ENCODE results near the gene FANCC. TPM values are rescaled to one million over a fixed set of nuclear protein-coding genes. Genes with fewer than 3 reads are reported as not detected.

FANCC gene
- total and polyA plus RNA-seq, 2 of the 4 experiments (the other 2 are of a cell fraction), result 4.7 to 6.3 TPM

DNA sequence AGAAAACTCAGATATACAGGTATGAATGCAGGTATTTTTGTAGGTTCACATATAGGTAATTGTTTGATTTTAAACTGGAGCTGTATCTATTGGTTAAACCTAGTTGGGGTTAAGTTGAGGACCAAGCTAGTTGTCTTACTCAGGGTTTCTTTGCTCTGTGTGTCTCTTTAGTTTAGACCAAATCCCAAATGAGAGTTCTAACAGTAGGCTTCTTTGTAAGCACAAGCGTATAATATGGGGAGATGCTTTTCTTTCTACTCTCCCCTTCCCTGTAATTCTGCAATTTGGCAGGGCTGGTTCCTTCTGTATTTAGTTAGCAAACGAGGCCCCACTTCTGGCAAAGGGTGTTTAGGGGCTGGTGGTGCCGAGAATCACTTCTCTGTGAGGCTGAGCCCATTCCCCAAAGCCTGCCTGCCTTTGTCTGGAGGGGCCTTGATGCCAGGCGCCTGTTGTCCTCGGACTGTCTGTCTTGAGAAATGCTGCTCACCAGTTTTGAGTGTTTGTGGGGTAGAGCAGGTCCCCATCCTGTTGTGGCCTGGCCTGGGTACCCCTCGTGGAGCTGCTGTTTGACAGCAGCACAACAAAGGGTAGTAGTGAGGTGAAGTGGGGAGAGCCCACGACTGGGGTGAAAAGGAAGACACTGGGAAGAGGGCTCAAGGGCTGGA lies 259.3 kb downstream of the FANCC start:
- peaks cover 33% of the 10 kb centered on the region for H3K4me1 ChIP-seq (ENCODE audit: control insufficient read depth, insufficient read depth, low read length)
- peaks cover 23% of the 10 kb centered on the region for H3K36me3 ChIP-seq (ENCODE audit: control insufficient read depth, insufficient read depth, low read length)
- peak overlapping the region; percentile 42 for H3K18ac ChIP-seq (ENCODE audit: low read depth, low read length)
- dilution Hi-C loops (cut with HindIII; ENCODE audit: low sequenced_read_pairs, unreplicated experiment) (no loop called here), intact Hi-C loops (cut with micrococcal nuclease) (loop anchor here (5.0 kb wide), 1 partner anchor 136 kb away; no protein-coding TSS in a partner anchor), in situ Hi-C loops (cut with MboI; ENCODE audit: low sequenced_read_pairs) (no loop called here)
- 67% methylated on average over 3 of the region's 7 CpGs; no CpG with 5 or more reads in 1 of the 2 experiments for WGBS, 2 experiments (ENCODE audit: extremely low coverage in 2 of 2, insufficient read length in 1 of 2)
- H3K9me3 ChIP-seq (ENCODE audit: control insufficient read depth, insufficient read depth, low read length), result no peaks in the 10 kb centered on the region
- H2BK20ac ChIP-seq (ENCODE audit: low read depth, low read length), result peak overlapping the region; percentile 50; the same call in 1 of the 2 replicates
- POLR2A ChIA-PET (ENCODE audit: unreplicated experiment), result no interaction called here
- H3K27ac ChIP-seq (ENCODE audit: insufficient read depth, low read length), result peak overlapping the region; percentile 50
- no peak overlapping the region for H2AFZ ChIP-seq (replicated peaks; ENCODE audit: low read length, poor library complexity)
- H4K8ac ChIP-seq (ENCODE audit: low read depth in 2 of 2, low read length in 2 of 2), result peak overlapping the region; percentile 16 to 25; a peak in 1 of 4 replicates
- H2AK5ac ChIP-seq (ENCODE audit: low read depth, low read length), result peak overlapping the region; percentile 52
- peak overlapping the region; percentile 60 for H2BK5ac ChIP-seq (ENCODE audit: low read depth, low read length, poor library complexity, severe bottlenecking)
- peak overlapping the region; percentile 71 for H3K14ac ChIP-seq (replicated peaks; ENCODE audit: low read depth, low read length)
- H3K4ac ChIP-seq (ENCODE audit: low read depth, low read length), result peak overlapping the region; percentile 77
- peak overlapping the region; percentile 74; the same call in 1 of the 2 replicates for H3K23ac ChIP-seq (ENCODE audit: low read depth, low read length)
- ATAC-seq (ENCODE audit: low read depth), result no peak
- peaks cover 16 to 84% of the 10 kb centered on the region in 2 experiments; a peak in 3 of 4 replicates for H3K79me1 ChIP-seq (ENCODE audit: low read depth in 1 of 2, low read length in 2 of 2)
- peak overlapping the region; percentile 9 for H4K91ac ChIP-seq (ENCODE audit: insufficient read depth, low read depth, low read length)
- peak overlapping the region; percentile 56 for H3K4me2 ChIP-seq (ENCODE audit: low read depth, low read length)
- H2BK120ac ChIP-seq (ENCODE audit: low read depth, low read length), result peak overlapping the region; percentile 64
- H3K9ac ChIP-seq (ENCODE audit: low read depth, low read length), result peak overlapping the region; percentile 5; the same call in 1 of the 2 replicates
- BruUV-seq (replicated peaks), result no TSS peak
- TF ChIP-seq SMC3 (IDR thresholded peaks at IDR 0.05; ENCODE audit: low read depth, low read length), result no peak
- TF ChIP-seq CEBPB (IDR thresholded peaks at IDR 0.05; ENCODE audit: low read depth, low read length), result no peak
- TF ChIP-seq RCOR1 (IDR thresholded peaks at IDR 0.05; ENCODE audit: insufficient replicate concordance, low read length), result no peak
- no peak for TF ChIP-seq ELK1 (IDR thresholded peaks at IDR 0.05; ENCODE audit: borderline replicate concordance, low read depth, low read length)
- TF ChIP-seq, protein P1, sequence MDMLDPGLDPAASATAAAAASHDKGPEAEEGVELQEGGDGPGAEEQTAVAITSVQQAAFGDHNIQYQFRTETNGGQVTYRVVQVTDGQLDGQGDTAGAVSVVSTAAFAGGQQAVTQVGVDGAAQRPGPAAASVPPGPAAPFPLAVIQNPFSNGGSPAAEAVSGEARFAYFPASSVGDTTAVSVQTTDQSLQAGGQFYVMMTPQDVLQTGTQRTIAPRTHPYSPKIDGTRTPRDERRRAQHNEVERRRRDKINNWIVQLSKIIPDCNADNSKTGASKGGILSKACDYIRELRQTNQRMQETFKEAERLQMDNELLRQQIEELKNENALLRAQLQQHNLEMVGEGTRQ (IDR thresholded peaks at IDR 0.05; ENCODE audit: low read depth, low read length), result no peak
- no peak for TF ChIP-seq RFX5 (IDR thresholded peaks at IDR 0.05; ENCODE audit: low read depth, low read length)
- no peak for TF ChIP-seq CHD1 (IDR thresholded peaks at IDR 0.05; ENCODE audit: low read depth, low read length)
- TF ChIP-seq RAD21 (IDR thresholded peaks at IDR 0.05; ENCODE audit: low read length), result no peak
- TF ChIP-seq CTCF (conservative IDR thresholded peaks at IDR 0.05; ENCODE audit: low read depth, low read length), result no peak
- TF ChIP-seq FOS (IDR thresholded peaks at IDR 0.05; ENCODE audit: low read depth, low read length), result no peak
- TF ChIP-seq BHLHE40 (IDR thresholded peaks at IDR 0.05; ENCODE audit: low read depth, low read length), result no peak
- TF ChIP-seq POLR2A (IDR thresholded peaks at IDR 0.05; ENCODE audit: low read depth, low read length), result no peak
- no peak for TF ChIP-seq MXI1 (IDR thresholded peaks at IDR 0.05; ENCODE audit: borderline replicate concordance, low read depth, low read length)
- TF ChIP-seq MAZ (IDR thresholded peaks at IDR 0.05; ENCODE audit: borderline replicate concordance, low read depth, low read length), result no peak
- no peak for TF ChIP-seq MAFK (IDR thresholded peaks at IDR 0.05; ENCODE audit: low read depth, low read length)
- CTCF ChIA-PET, result no interaction called here
- peaks cover 18% of the 10 kb centered on the region for H3K9me1 ChIP-seq (ENCODE audit: insufficient read depth, low read length)
- H3K4me3 ChIP-seq (ENCODE audit: insufficient read depth, low read depth, low read length), result no peak overlapping the region
- H3K27me3 ChIP-seq (ENCODE audit: control insufficient read depth, insufficient read depth, low read length), result no peaks in the 10 kb centered on the region
- no peak for DNase-seq
- no peak overlapping the region for H2AK9ac ChIP-seq (replicated peaks; ENCODE audit: low read depth, low read length, poor library complexity)
- peak overlapping the region; percentile 13; the same call in 1 of the 2 replicates for H4K5ac ChIP-seq (ENCODE audit: low read depth, low read length)
- peak overlapping the region; percentile 38; the same call in 1 of the 2 replicates for H3K56ac ChIP-seq (ENCODE audit: extremely low read depth, insufficient read depth, low read length)
- H4K20me1 ChIP-seq (ENCODE audit: insufficient read depth, low read length), result peaks cover 67% of the 10 kb centered on the region
- H2BK15ac ChIP-seq (ENCODE audit: low read depth, low read length), result peak overlapping the region; percentile 12; the same call in 1 of the 3 replicates

Data from IMR-90 (cell line).